Heart left ventricle (tissue), 13 donors: ENCODE measurements around the gene ZFP36L1.

ENCODE experiments used
- POLR2A ChIP-seq, 2 donors: fragments of 450-650 bp; IDR thresholded peaks; one replicate each; pipeline ENCODE4 v1.6.1; 2017; ENCODE audit warnings: antibody characterized with exemption in 2 of 2, mild to moderate bottlenecking in 2 of 2, moderate library complexity in 2 of 2
- TF ChIP-seq, protein P1 (sequence below), 12 donors: fragments of 200-600 bp; sonication (generic) in 4 of 12; IDR thresholded peaks; one replicate each; pipeline versions ENCODE4 v1.5.0 to v1.8.0; 2018 to 2022; ENCODE audit warnings: antibody characterized with exemption in 12 of 12, mild to moderate bottlenecking in 5 of 12
- donor health status: ischemic (EF 13 %, LVEDD 7.1; RV severe dilation, severe dysfunction).
- donor health status: DM: no; HTN: yes; CAD: no.
- donor health status: DM: no; HTN: no; CAD: no.
- donor health status: ischemic (EF 25% LVEDD 6.9; RV normal size, moderate dysfunction).
- donor health status: ischemic (EF 25% LVEDD 5.7; RV mildly dilated, moderate dysfunction).
- donor health status: ischemic (EF 35%, LVEDD 5.7; RV mildly dilated, moderate dysfunction).
- donor health status: nonischemic (EF 11% LVEDD 7.7; RV severe dilation, severe dysfunction).
- donor health status: DM: yes; HTN: yes; CAD: no.
- donor health status: PGD.
- donor health status: ischemic (EF 29% LVEDD 5.4; RV normal size, mild dysfunction).
- donor health status: nonischemic (EF 23%, LVEDD 6.1; RV moderate dilation, normal function).

DNA sequence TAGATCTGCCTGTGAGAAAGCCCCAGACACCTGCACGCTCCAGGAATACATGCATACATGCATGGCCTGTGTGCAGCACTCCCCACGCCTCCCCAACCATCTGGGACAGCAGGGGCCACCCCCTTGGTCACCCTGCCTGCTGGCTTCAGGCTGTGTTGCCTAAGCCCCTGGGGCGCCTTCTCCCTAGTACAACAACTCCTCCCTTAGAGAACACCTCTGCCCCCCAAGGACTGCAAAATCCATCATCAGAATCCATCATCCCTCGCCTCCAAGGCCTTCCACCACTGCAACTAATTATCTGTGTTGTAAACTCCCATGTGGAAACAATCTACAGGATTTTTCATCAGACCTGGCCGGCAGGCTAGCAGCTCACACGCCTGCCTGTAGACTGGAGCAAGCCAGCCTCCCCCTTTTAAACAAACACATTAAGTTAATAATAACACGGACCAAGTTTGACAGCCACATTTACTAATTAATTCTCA lies 36.8 kb downstream of the ZFP36L1 start:
- TF ChIP-seq, protein P1, sequence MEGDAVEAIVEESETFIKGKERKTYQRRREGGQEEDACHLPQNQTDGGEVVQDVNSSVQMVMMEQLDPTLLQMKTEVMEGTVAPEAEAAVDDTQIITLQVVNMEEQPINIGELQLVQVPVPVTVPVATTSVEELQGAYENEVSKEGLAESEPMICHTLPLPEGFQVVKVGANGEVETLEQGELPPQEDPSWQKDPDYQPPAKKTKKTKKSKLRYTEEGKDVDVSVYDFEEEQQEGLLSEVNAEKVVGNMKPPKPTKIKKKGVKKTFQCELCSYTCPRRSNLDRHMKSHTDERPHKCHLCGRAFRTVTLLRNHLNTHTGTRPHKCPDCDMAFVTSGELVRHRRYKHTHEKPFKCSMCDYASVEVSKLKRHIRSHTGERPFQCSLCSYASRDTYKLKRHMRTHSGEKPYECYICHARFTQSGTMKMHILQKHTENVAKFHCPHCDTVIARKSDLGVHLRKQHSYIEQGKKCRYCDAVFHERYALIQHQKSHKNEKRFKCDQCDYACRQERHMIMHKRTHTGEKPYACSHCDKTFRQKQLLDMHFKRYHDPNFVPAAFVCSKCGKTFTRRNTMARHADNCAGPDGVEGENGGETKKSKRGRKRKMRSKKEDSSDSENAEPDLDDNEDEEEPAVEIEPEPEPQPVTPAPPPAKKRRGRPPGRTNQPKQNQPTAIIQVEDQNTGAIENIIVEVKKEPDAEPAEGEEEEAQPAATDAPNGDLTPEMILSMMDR (IDR thresholded peaks at IDR 0.05): no peak
- no peak for TF ChIP-seq POLR2A (IDR thresholded peaks at IDR 0.05)
